ENCODE results near the gene PEX10. TPM values are rescaled to one million over a fixed set of nuclear protein-coding genes. Genes with fewer than 3 reads are reported as not detected.

PEX10 gene
- total RNA-seq, 2 experiments from 2014 or later, result 17.1 to 19.0 TPM

- ChIA-PET CTCF (no interaction called here), POLR2A (no interaction called here)
- Mint-ChIP-seq H3K36me3 (ENCODE audit: low read depth) (no peaks in the 10 kb centered on the region), H3K9me3 (peaks cover 5% of the 10 kb centered on the region), H3K4me1 (ENCODE audit: low read depth) (no peaks in the 10 kb centered on the region), H3K4me3 (no peak overlapping the region), H3K27ac (no peak overlapping the region), H3K27me3 (no peaks in the 10 kb centered on the region)
- intact Hi-C loops (cut with micrococcal nuclease), result no loop called here
- TF ChIP-seq CTCF (IDR thresholded peaks at IDR 0.05), result no peak
- DNase-seq (no peak), ATAC-seq (no peak)
Measured at GRCh38 chr1:2363847-2364513, 48.4 kb downstream of the PEX10 start.

- Mint-ChIP-seq H3K4me1 (ENCODE audit: low read depth) (no peaks in the 10 kb centered on the region), H3K27ac (no peak overlapping the region), H3K36me3 (ENCODE audit: low read depth) (no peaks in the 10 kb centered on the region), H3K9me3 (peaks cover 5% of the 10 kb centered on the region), H3K4me3 (no peak overlapping the region), H3K27me3 (no peaks in the 10 kb centered on the region)
- CTCF ChIA-PET, result interaction anchor here (1.1 kb wide), 1 partner anchor 21 kb away, joined by 5 read pairs; no protein-coding TSS in a partner anchor
- no peak for DNase-seq
- no peak for ATAC-seq
- POLR2A ChIA-PET, result no interaction called here
- TF ChIP-seq CTCF (IDR thresholded peaks at IDR 0.05), result no peak
- intact Hi-C loops (cut with micrococcal nuclease), result no loop called here
Measured at GRCh38 chr1:2360588-2361364, 51.6 kb downstream of the PEX10 start.

GRCh38 chr1:2358651-2359640 lies 53.4 kb downstream of the PEX10 start:
- Mint-ChIP-seq H3K4me3 (no peak overlapping the region), H3K27me3 (no peaks in the 10 kb centered on the region), H3K36me3 (ENCODE audit: low read depth) (no peaks in the 10 kb centered on the region), H3K27ac (no peak overlapping the region), H3K4me1 (ENCODE audit: low read depth) (no peaks in the 10 kb centered on the region), H3K9me3 (peaks cover 3% of the 10 kb centered on the region)
- intact Hi-C loops (cut with micrococcal nuclease), result no loop called here
- ATAC-seq, result no peak
- no peak for TF ChIP-seq CTCF (IDR thresholded peaks at IDR 0.05)
- ChIA-PET CTCF (no interaction called here), POLR2A (no interaction called here)
- DNase-seq, result no peak

GRCh38 chr1:2358072-2358471 lies 54.3 kb downstream of the PEX10 start:
- POLR2A ChIA-PET, result no interaction called here
- intact Hi-C loops (cut with micrococcal nuclease), result no loop called here
- no peaks in the 10 kb centered on the region for H3K9me3 Mint-ChIP-seq
- H3K36me3 Mint-ChIP-seq (ENCODE audit: low read depth), result no peaks in the 10 kb centered on the region
- no peak for TF ChIP-seq CTCF (IDR thresholded peaks at IDR 0.05)
- H3K4me1 Mint-ChIP-seq (ENCODE audit: low read depth), result no peaks in the 10 kb centered on the region
- CTCF ChIA-PET, result no interaction called here
- DNase-seq (no peak), ATAC-seq (no peak)
- H3K27me3 Mint-ChIP-seq, result no peaks in the 10 kb centered on the region
- H3K4me3 Mint-ChIP-seq, result no peak overlapping the region
- no peak overlapping the region for H3K27ac Mint-ChIP-seq
